IMR-90 (cell line): ENCODE measurements around the gene PDZRN3. TPM values are rescaled to one million over a fixed set of nuclear protein-coding genes. Genes with fewer than 3 reads are reported as not detected.
A peak's percentile ranks its signal among the peaks of the same experiment; 100 is the strongest.

Experiments
- ATAC-seq: fragments of 200-7000 bp; cut with Tn5 transposase; 2 replicates; pipeline ENCODE4 v1.9.1; 2020; ENCODE audit warnings: low read depth, mild to moderate bottlenecking, moderate library complexity
- BruUV-seq: library from RNA; stranded (reverse); fragments of 400-500 nt; replicated peaks from 2 replicates; lab custom pipeline; 2021; lab: Mats Ljungman, UMichigan
- CTCF ChIA-PET: fragments of 300-600 bp; formaldehyde crosslinking; extraction: SDS; loops from one replicate; lab custom pipeline; 2021; ENCODE audit warnings: antibody characterized with exemption; lab: Yijun Ruan, JAX
- POLR2A ChIA-PET: fragments of 300-600 bp; sonication (Branson Sonifier 250); formaldehyde crosslinking; loops from one replicate; lab custom pipeline; 2022; ENCODE audit warnings: antibody characterized with exemption; ENCODE audit not compliant: unreplicated experiment; lab: Charles Lee
- DNase-seq: peaks from one replicate; pipeline ENCODE4 v3.0.0; 2013
- H2AFZ ChIP-seq: replicated peaks from 2 replicates; pipeline ENCODE3; 2013; ENCODE audit warnings: low read length, mild to moderate bottlenecking; ENCODE audit not compliant: poor library complexity
- H2AK5ac ChIP-seq: 2 replicates; pipeline ENCODE4 v1.6.1; 2013; ENCODE audit warnings: low read depth, low read length, inconsistent platforms
- H2AK9ac ChIP-seq: replicated peaks from 2 replicates; pipeline ENCODE3; 2013; ENCODE audit warnings: mild to moderate bottlenecking, low read depth, low read length, moderate library complexity; ENCODE audit not compliant: poor library complexity
- H2BK120ac ChIP-seq: 2 replicates; pipeline ENCODE4 v1.6.1; 2013; ENCODE audit warnings: low read depth, low read length, inconsistent platforms
- H2BK15ac ChIP-seq: 3 replicates; pipeline ENCODE4 v1.6.1; 2013; ENCODE audit warnings: low read depth, low read length, inconsistent platforms
- H2BK20ac ChIP-seq: 2 replicates; pipeline ENCODE4 v1.6.1; 2013; ENCODE audit warnings: low read depth, mild to moderate bottlenecking, inconsistent platforms, low read length, moderate library complexity
- H2BK5ac ChIP-seq: 2 replicates; pipeline ENCODE4 v1.6.1; 2013; ENCODE audit warnings: mild to moderate bottlenecking, low read depth, low read length, inconsistent platforms; ENCODE audit not compliant: poor library complexity, severe bottlenecking
- H3K14ac ChIP-seq: replicated peaks from 2 replicates; pipeline ENCODE4 v1.6.1; 2013; ENCODE audit warnings: low read depth, low read length, inconsistent platforms
- H3K18ac ChIP-seq: 2 replicates; pipeline ENCODE4 v1.6.1; 2013; ENCODE audit warnings: low read depth, low read length, control low read depth
- H3K23ac ChIP-seq: 2 replicates; pipeline ENCODE4 v1.6.1; 2013; ENCODE audit warnings: low read depth, low read length, inconsistent platforms
- H3K27ac ChIP-seq: 2 replicates; pipeline ENCODE4 v1.5.1; 2013; ENCODE audit warnings: mild to moderate bottlenecking, control low read depth, low read length; ENCODE audit not compliant: insufficient read depth
- H3K27me3 ChIP-seq: 2 replicates; pipeline ENCODE4 v1.6.1; 2013; ENCODE audit warnings: low read length; ENCODE audit not compliant: control insufficient read depth, insufficient read depth
- H3K36me3 ChIP-seq: 2 replicates; pipeline ENCODE4 v1.6.1; 2013; ENCODE audit warnings: low read length, mixed read lengths; ENCODE audit not compliant: control insufficient read depth, insufficient read depth
- H3K4ac ChIP-seq: 2 replicates; pipeline ENCODE4 v1.6.1; 2013; ENCODE audit warnings: low read depth, low read length, inconsistent platforms
- H3K4me1 ChIP-seq: 2 replicates; pipeline ENCODE4 v1.6.1; 2013; ENCODE audit warnings: low read length, mixed read lengths; ENCODE audit not compliant: control insufficient read depth, insufficient read depth
- H3K4me2 ChIP-seq: 2 replicates; pipeline ENCODE4 v1.6.1; 2013; ENCODE audit warnings: low read depth, mild to moderate bottlenecking, control low read depth, low read length, moderate library complexity
- H3K4me3 ChIP-seq: 2 replicates; pipeline ENCODE4 v1.5.1; 2013; ENCODE audit warnings: low read depth, mild to moderate bottlenecking, control low read depth, low read length, moderate library complexity; ENCODE audit not compliant: insufficient read depth
- H3K56ac ChIP-seq: 2 replicates; pipeline ENCODE4 v1.6.1; 2013; ENCODE audit warnings: low read length, inconsistent platforms; ENCODE audit not compliant: insufficient read depth; ENCODE audit errors: extremely low read depth
- H3K79me1 ChIP-seq, 2 experiments: 2 replicates each; pipeline ENCODE4 v1.6.1; 2013; ENCODE audit warnings: low read length in 2 of 2, inconsistent platforms in 1 of 2, low read depth in 1 of 2
- H3K9ac ChIP-seq: 2 replicates; pipeline ENCODE4 v1.6.1; 2013; ENCODE audit warnings: low read depth, low read length, control low read depth
- H3K9me1 ChIP-seq: 2 replicates; pipeline ENCODE4 v1.6.1; 2013; ENCODE audit warnings: low read length, inconsistent platforms; ENCODE audit not compliant: insufficient read depth
- H3K9me3 ChIP-seq: 2 replicates; pipeline ENCODE4 v1.6.1; 2013; ENCODE audit warnings: low read length; ENCODE audit not compliant: control insufficient read depth, insufficient read depth
- H4K20me1 ChIP-seq: 2 replicates; pipeline ENCODE4 v1.6.1; 2013; ENCODE audit warnings: low read length, inconsistent platforms; ENCODE audit not compliant: insufficient read depth
- H4K5ac ChIP-seq: 2 replicates; pipeline ENCODE4 v1.6.1; 2013; ENCODE audit warnings: mild to moderate bottlenecking, low read depth, low read length, control low read depth
- H4K8ac ChIP-seq, 2 experiments: 2 replicates each; pipeline ENCODE4 v1.6.1; 2013; ENCODE audit warnings: low read depth in 2 of 2, low read length in 2 of 2, control low read depth in 1 of 2, inconsistent platforms in 1 of 2
- H4K91ac ChIP-seq: 2 replicates; pipeline ENCODE4 v1.6.1; 2013; ENCODE audit warnings: low read depth, low read length, inconsistent platforms; ENCODE audit not compliant: insufficient read depth
- BHLHE40 ChIP-seq: fragments of 150-350 bp; IDR thresholded peaks from 2 replicates; pipeline ENCODE4 v1.6.1; 2016; ENCODE audit warnings: mild to moderate bottlenecking, low read depth, low read length
- CHD1 ChIP-seq: IDR thresholded peaks from 2 replicates; pipeline ENCODE4 v1.6.1; 2012; ENCODE audit warnings: low read depth, low read length, improper control_type of control experiment
- CTCF ChIP-seq: conservative IDR thresholded peaks from 2 replicates; pipeline ENCODE4 v1.5.1; 2012; ENCODE audit warnings: mild to moderate bottlenecking, low read depth, low read length, improper control_type of control experiment
- ELK1 ChIP-seq: fragments of 150-350 bp; IDR thresholded peaks from 2 replicates; pipeline ENCODE4 v1.6.1; 2016; ENCODE audit warnings: low read depth, mild to moderate bottlenecking, low read length, moderate library complexity, borderline replicate concordance
- FOS ChIP-seq: fragments of 150-350 bp; IDR thresholded peaks from 2 replicates; pipeline ENCODE4 v1.6.1; 2016; ENCODE audit warnings: low read depth, low read length
- MAFK ChIP-seq: IDR thresholded peaks from 2 replicates; pipeline ENCODE4 v1.6.1; 2012; ENCODE audit warnings: low read depth, low read length, improper control_type of control experiment
- MXI1 ChIP-seq: IDR thresholded peaks from 2 replicates; pipeline ENCODE4 v1.6.1; 2012; ENCODE audit warnings: low read depth, mild to moderate bottlenecking, low read length, moderate library complexity, borderline replicate concordance
- NFE2L2 ChIP-seq: fragments of 150-350 bp; IDR thresholded peaks from 2 replicates; pipeline ENCODE4 v1.6.1; 2016; ENCODE audit warnings: low read depth, mild to moderate bottlenecking, low read length
- POLR2A ChIP-seq: IDR thresholded peaks from 2 replicates; pipeline ENCODE4 v1.6.1; 2012; ENCODE audit warnings: mild to moderate bottlenecking, low read depth, low read length
- RFX5 ChIP-seq: IDR thresholded peaks from 2 replicates; pipeline ENCODE4 v1.8.0; 2012; ENCODE audit warnings: low read depth, mild to moderate bottlenecking, low read length, moderate library complexity
- WGBS, 2 experiments: methylation state at CpG; one replicate each; pipeline versions ENCODE4 v1.1.5 to v1.1.7; 2013; ENCODE audit warnings: missing lambda C conversion rate in 2 of 2; ENCODE audit not compliant: insufficient read length in 1 of 2; ENCODE audit errors: extremely low coverage in 2 of 2; 5-methylcytosine and 5-hydroxymethylcytosine counted together
- dilution Hi-C: fragments of 300-500 bp; cut with HindIII; formaldehyde crosslinking; loops from one replicate; pipeline ENCODE4 v1.14.3; 2018; ENCODE audit warnings: low sequenced_read_pairs; ENCODE audit not compliant: unreplicated experiment
- in situ Hi-C: fragments of 300-500 bp; cut with MboI; formaldehyde crosslinking; loops from 3 replicates; pipeline ENCODE4 v1.14.3; 2019; ENCODE audit warnings: low sequenced_read_pairs, inconsistent platforms, mixed read lengths
- intact Hi-C: fragments of 100-400 bp; cut with micrococcal nuclease; formaldehyde crosslinking; loops from 2 replicates; pipeline ENCODE4 v1.10.0; 2022
- polyA plus RNA-seq, 3 experiments: library from polyadenylated mRNA; depleted of rRNA; stranded (reverse); fragments of >200 nt; gene quantifications; 2 replicates each; pipeline ENCODE4 v1.2.3, GENCODE V29; 2012; ENCODE audit warnings: low replicate concordance in 1 of 3
- total RNA-seq: library from RNA; depleted of rRNA; stranded (reverse); fragments of >200 nt; gene quantifications from 2 replicates; pipeline ENCODE4 v1.2.3, GENCODE V29; 2012

Gene PDZRN3
- total and polyA plus RNA-seq, 2 of the 4 experiments (the other 2 are of a cell fraction), result 9.4 to 17.0 TPM

GRCh38 chr3:73656241-73656890, 31.6 kb upstream of the PDZRN3 start:
- DNase-seq (peak; percentile 29), ATAC-seq (peak; percentile 46; the same call in 1 of the 2 replicates)
- no peaks in the 10 kb centered on the region for H3K9me3 ChIP-seq
- no peak overlapping the region for H3K4me3 ChIP-seq
- dilution Hi-C loops (no loop called here), in situ Hi-C loops (no loop called here), intact Hi-C loops (no loop called here)
- peak overlapping the region; percentile 51 for H2BK5ac ChIP-seq
- H3K4ac ChIP-seq, result peak overlapping the region; percentile 66
- peak overlapping the region in 1 of 2 experiments; percentile 13; a peak in 1 of 4 replicates for H4K8ac ChIP-seq
- no peak overlapping the region for H3K14ac ChIP-seq
- TF ChIP-seq RFX5 (no peak), FOS (no peak), BHLHE40 (no peak), MXI1 (no peak), ELK1 (no peak), CTCF (no peak), POLR2A (no peak), CHD1 (no peak), MAFK (no peak), NFE2L2 (no peak)
- no peak overlapping the region for H3K9ac ChIP-seq
- peak overlapping the region; percentile 51 for H2BK20ac ChIP-seq
- H3K23ac ChIP-seq, result no peak overlapping the region
- H3K36me3 ChIP-seq, result no peaks in the 10 kb centered on the region
- peak overlapping the region; percentile 28; the same call in 1 of the 2 replicates for H4K91ac ChIP-seq
- H3K18ac ChIP-seq, result peak overlapping the region; percentile 45; the same call in 1 of the 2 replicates
- no peaks in the 10 kb centered on the region for H3K27me3 ChIP-seq
- ChIA-PET CTCF (no interaction called here), POLR2A (no interaction called here)
- 0 out of 3 replicates have a peak overlapping the region, but pooled peaks have one; percentile 10 for H2BK15ac ChIP-seq
- peaks cover 4% of the 10 kb centered on the region; the same call in 1 of the 2 replicates for H3K4me1 ChIP-seq
- WGBS, 2 experiments, result no CpG with 5 or more reads among the region's 4 CpGs
- H3K56ac ChIP-seq, result no peak overlapping the region
- H3K27ac ChIP-seq, result no peak overlapping the region
- no peak overlapping the region for H3K4me2 ChIP-seq
- no peaks in the 10 kb centered on the region for H3K79me1 ChIP-seq
- H2AK5ac ChIP-seq, result peak overlapping the region; percentile 14; the same call in 1 of the 2 replicates
- 0 out of 2 replicates have a peak overlapping the region, but pooled peaks have one; percentile 49 for H4K5ac ChIP-seq
- peak overlapping the region; percentile 70 for H2AFZ ChIP-seq
- no TSS peak for BruUV-seq
- H3K9me1 ChIP-seq, result peaks cover 5% of the 10 kb centered on the region
- H4K20me1 ChIP-seq, result no peaks in the 10 kb centered on the region
- peak overlapping the region; percentile 53; the same call in 1 of the 2 replicates for H2BK120ac ChIP-seq
- H2AK9ac ChIP-seq, result no peak overlapping the region
